ENCODE results near the gene PSMC6. TPM values are rescaled to one million over a fixed set of nuclear protein-coding genes. Genes with fewer than 3 reads are reported as not detected.

PSMC6 gene
- total and polyA plus RNA-seq, 2 of the 8 experiments (the other 6 are each of a cell fraction or from before 2014, with no cell fraction given): 45.1 to 107 TPM

- Histone ChIP-seq H3K79me2 (ENCODE audit: control insufficient read depth in 1 of 2, insufficient read depth in 2 of 2, low read length in 2 of 2) (peaks cover 0 to 80% of the 10 kb centered on the region in 2 experiments; a peak in 3 of 4 replicates), H2AFZ (ENCODE audit: low read length) (no peak overlapping the region), H3K79me1 (ENCODE audit: low read depth, low read length) (no peaks in the 10 kb centered on the region), H3K4me2 (ENCODE audit: insufficient read depth in 1 of 2, low read depth in 2 of 2, low read length in 2 of 2) (no peak overlapping the region), H2BK12ac (ENCODE audit: low read depth, low read length) (no peak overlapping the region), H4K91ac (replicated peaks; ENCODE audit: insufficient read length, low read length) (no peak overlapping the region), H3K18ac (ENCODE audit: extremely low read depth, low read length) (no peak overlapping the region), H2BK5ac (ENCODE audit: low read depth, low read length) (no peak overlapping the region), H4K8ac (ENCODE audit: extremely low read depth, insufficient read depth, low read length) (no peak overlapping the region), H2BK20ac (ENCODE audit: low read length) (no peak overlapping the region), H3K9me3 (ENCODE audit: insufficient read depth in 2 of 2, low read depth in 1 of 2, low read length in 1 of 2) (no peaks in the 10 kb centered on the region), H3K4me3 (ENCODE audit: extremely low read depth in 1 of 4, insufficient read depth in 2 of 4, low read depth in 3 of 4, low read length in 4 of 4) (no peak overlapping the region), H3K4ac (replicated peaks; ENCODE audit: insufficient read length, low read depth, low read length) (no peak overlapping the region), H4K5ac (ENCODE audit: insufficient read length, low read depth, low read length) (no peak overlapping the region), H2AK5ac (ENCODE audit: low read depth, low read length) (no peak overlapping the region), H3K4me1 (replicated peaks in 1 of 4; ENCODE audit: control insufficient read depth in 3 of 4, insufficient read depth in 4 of 4, low read length in 3 of 4) (peaks cover 0 to 2% (median 0%) of the 10 kb centered on the region in 4 experiments; a peak in 2 of 7 replicates), H3K9ac (replicated peaks in 1 of 4; ENCODE audit: extremely low read depth in 1 of 4, low read depth in 3 of 4, low read length in 3 of 4) (no peak overlapping the region), H2BK15ac (ENCODE audit: low read length) (no peak overlapping the region), H2BK120ac (replicated peaks; ENCODE audit: low read depth, low read length) (no peak overlapping the region), H3K23ac (ENCODE audit: insufficient read length) (no peak overlapping the region), H3K56ac (replicated peaks; ENCODE audit: insufficient read length, low read depth, low read length) (no peak overlapping the region), H4K20me1 (replicated peaks in 1 of 2; ENCODE audit: control insufficient read depth in 1 of 2, insufficient read depth in 2 of 2, low read length in 2 of 2) (peaks cover 1 to 3% of the 10 kb centered on the region in 2 experiments), H3K27ac (ENCODE audit: low read depth, low read length) (no peak overlapping the region), H3K27me3 (replicated peaks in 1 of 4; ENCODE audit: control insufficient read depth in 3 of 4, extremely low read depth in 1 of 4, insufficient read depth in 3 of 4, low read length in 3 of 4) (no peaks in the 10 kb centered on the region), H3K23me2 (ENCODE audit: low read depth, low read length) (no peaks in the 10 kb centered on the region), H3K14ac (ENCODE audit: insufficient read length) (no peak overlapping the region), H3K36me3 (ENCODE audit: control insufficient read depth in 2 of 4, insufficient read depth in 4 of 4, low read length in 3 of 4) (peaks cover 0 to 5% (median 0%) of the 10 kb centered on the region in 4 experiments; a peak in 2 of 8 replicates)
- TF ChIP-seq SAP30 (IDR thresholded peaks at IDR 0.05; ENCODE audit: insufficient read depth, insufficient replicate concordance, low read length): no peak
- TF ChIP-seq POLR2AphosphoS5 (IDR thresholded peaks at IDR 0.05; ENCODE audit: low read depth, low read length): no peak
- no peak for TF ChIP-seq BCL11A (IDR thresholded peaks at IDR 0.05; ENCODE audit: low read depth in 2 of 2, low read length in 2 of 2)
- TF ChIP-seq CBX5 (IDR thresholded peaks at IDR 0.05; ENCODE audit: low read depth, low read length): no peak
- no peak for TF ChIP-seq GTF2F1 (IDR thresholded peaks at IDR 0.05; ENCODE audit: borderline replicate concordance, low read depth, low read length)
- TF ChIP-seq CBX8 (IDR thresholded peaks at IDR 0.05; ENCODE audit: borderline replicate concordance, low read depth, low read length): no peak
- TF ChIP-seq TAF7 (optimal IDR thresholded peaks at IDR 0.05; ENCODE audit: borderline replicate concordance, low read depth, low read length): no peak
- WGBS, 2 experiments (ENCODE audit: extremely low coverage in 1 of 2, insufficient coverage in 1 of 2, insufficient read length in 1 of 2, insufficient replicate concordance in 2 of 2, low coverage in 1 of 2, low lambda C conversion rate in 2 of 2, missing lambda C conversion rate in 1 of 2): 100% methylated on average over 1 of the region's 1 CpG; no CpG with 5 or more reads in 1 of the 2 experiments
- no peak for FAIRE-seq
- ChIA-PET CTCF (ENCODE audit: partially characterized antibody) (interaction anchor here (1.3 to 1.4 kb wide), 2 partner anchors 12 to 33 kb away, joined by 3 read pairs; no protein-coding TSS in a partner anchor), POLR2A (ENCODE audit: partially characterized antibody) (interaction anchor here (0.7 kb wide), 1 partner anchor 44 kb away, joined by 3 read pairs; no protein-coding TSS in a partner anchor)
- no peak for DNase-seq (ENCODE audit: low read depth in 1 of 2, low spot score in 2 of 2)
Measured at GRCh38 chr14:52740751-52741150, 33.8 kb downstream of the PSMC6 start.

Measured in H1 (cell line).